Measurements from ENCODE around the gene CDK19.
A peak's percentile ranks its signal among the peaks of the same experiment; 100 is the strongest.
"Not testable (repeated sequence)": the region's sequence is repeated elsewhere in the genome, so short reads cannot be mapped to it uniquely, and the experiment has no call there.

Gene CDK19

GRCh38 chr6:110760589-110760988 lies 54.7 kb downstream of the CDK19 start:
- no peak overlapping the region for H3K4me3 ChIP-seq (ENCODE audit: low read length)
- no peak for TF ChIP-seq CTCF (IDR thresholded peaks at IDR 0.05; ENCODE audit: insufficient read depth, low read depth, low read length, missing control alignments)
- DNase-seq (ENCODE audit: low read depth), result peak; percentile 9

- DNase-seq (ENCODE audit: low read depth); H3K4me3 ChIP-seq (ENCODE audit: low read length): not testable (repeated sequence)
Measured at GRCh38 chr6:110760098-110760497, 55.2 kb downstream of the CDK19 start.

- TF ChIP-seq CTCF (IDR thresholded peaks at IDR 0.05; ENCODE audit: insufficient read depth, low read depth, low read length, missing control alignments), result no peak
- no peak for DNase-seq (ENCODE audit: low read depth)
- no peak overlapping the region for H3K4me3 ChIP-seq (ENCODE audit: low read length)
Measured at GRCh38 chr6:110757926-110758325, 57.3 kb downstream of the CDK19 start.

GRCh38 chr6:110756817-110757216 lies 58.5 kb downstream of the CDK19 start:
- no peak for TF ChIP-seq CTCF (IDR thresholded peaks at IDR 0.05; ENCODE audit: insufficient read depth, low read depth, low read length, missing control alignments)
- no peak for DNase-seq (ENCODE audit: low read depth)
- no peak overlapping the region for H3K4me3 ChIP-seq (ENCODE audit: low read length)

- peak; percentile 3 for DNase-seq (ENCODE audit: low read depth)
- TF ChIP-seq CTCF (IDR thresholded peaks at IDR 0.05; ENCODE audit: insufficient read depth, low read depth, low read length, missing control alignments), result no peak
- no peak overlapping the region for H3K4me3 ChIP-seq (ENCODE audit: low read length)
Measured at GRCh38 chr6:110755411-110755834, 59.8 kb downstream of the CDK19 start.

- H3K4me3 ChIP-seq (ENCODE audit: low read length); DNase-seq (ENCODE audit: low read depth): not testable (repeated sequence)
Measured at GRCh38 chr6:110753936-110754668, 61.2 kb downstream of the CDK19 start.

GRCh38 chr6:110748453-110748852 lies 66.8 kb downstream of the CDK19 start:
- no peak overlapping the region for H3K4me3 ChIP-seq (ENCODE audit: low read length)
- peak; percentile 3 for DNase-seq (ENCODE audit: low read depth)
- TF ChIP-seq CTCF (IDR thresholded peaks at IDR 0.05; ENCODE audit: insufficient read depth, low read depth, low read length, missing control alignments), result no peak

GRCh38 chr6:110746680-110747079 lies 68.6 kb downstream of the CDK19 start:
- no peak overlapping the region for H3K4me3 ChIP-seq (ENCODE audit: low read length)
- no peak for TF ChIP-seq CTCF (IDR thresholded peaks at IDR 0.05; ENCODE audit: insufficient read depth, low read depth, low read length, missing control alignments)
- no peak for DNase-seq (ENCODE audit: low read depth)

All from epithelial cell of esophagus (primary cell).